22Rv1 (cell line): Measurements from ENCODE around the gene SPEF1.

Experiments
- H3K27ac ChIP-seq: fragments of 450-650 bp; 2 replicates; pipeline ENCODE4 v1.5.1; 2017
- ZFX ChIP-seq: fragments of 450-650 bp; IDR thresholded peaks from 2 replicates; pipeline ENCODE4 v1.6.1; 2017; ENCODE audit warnings: antibody characterized with exemption, borderline replicate concordance
- TF ChIP-seq, protein P1 (sequence below): fragments of 450-650 bp; IDR thresholded peaks from 2 replicates; pipeline ENCODE4 v1.5.1; 2017; ENCODE audit warnings: mild to moderate bottlenecking

SPEF1 gene

DNA sequence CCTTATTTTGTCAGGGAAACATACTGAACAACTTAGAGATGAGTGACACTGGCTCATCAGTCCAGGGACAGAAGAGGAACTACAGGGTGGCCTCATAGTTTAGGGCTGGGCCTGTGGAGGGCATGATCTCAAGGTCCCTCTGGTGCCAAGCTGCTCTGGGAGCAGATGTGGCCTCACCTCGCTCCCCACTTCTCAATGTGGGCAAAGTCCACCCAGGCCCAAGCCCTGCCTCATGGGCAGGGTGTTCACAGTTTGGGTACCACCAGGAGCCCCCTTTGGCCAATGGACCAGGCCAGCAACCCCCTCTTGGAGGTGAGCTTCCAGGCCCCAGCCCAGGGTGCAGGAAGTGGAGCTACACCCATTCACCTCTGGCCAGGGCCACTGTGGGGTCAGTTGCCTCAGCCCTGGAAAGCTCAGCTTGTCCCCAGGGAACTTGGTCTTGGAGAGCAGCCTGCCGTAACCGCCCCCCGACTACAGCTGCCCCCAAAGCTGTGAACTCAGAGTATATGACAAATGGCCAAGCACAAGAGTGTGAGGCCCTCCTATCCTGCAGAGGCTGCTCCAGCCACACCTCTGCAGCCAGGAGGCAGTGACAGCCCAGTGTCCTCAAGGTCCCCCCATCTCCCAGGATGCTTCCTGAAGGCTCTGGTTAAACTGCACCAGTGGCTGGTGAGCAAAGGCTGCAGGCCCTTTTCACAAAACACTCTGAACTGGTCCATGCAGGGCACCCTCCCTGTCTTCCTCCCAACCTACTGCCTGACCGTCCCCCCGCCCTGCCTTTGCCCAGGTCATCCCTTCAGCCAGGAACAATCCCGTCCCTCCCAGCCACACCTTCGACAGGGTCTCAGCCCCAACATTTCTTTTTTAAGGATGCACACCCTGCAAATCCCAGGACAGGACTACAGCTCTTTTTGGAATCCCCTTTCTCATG is 17.3 kb downstream of the SPEF1 start:
- no peak overlapping the region for H3K27ac ChIP-seq
- TF ChIP-seq, protein P1, sequence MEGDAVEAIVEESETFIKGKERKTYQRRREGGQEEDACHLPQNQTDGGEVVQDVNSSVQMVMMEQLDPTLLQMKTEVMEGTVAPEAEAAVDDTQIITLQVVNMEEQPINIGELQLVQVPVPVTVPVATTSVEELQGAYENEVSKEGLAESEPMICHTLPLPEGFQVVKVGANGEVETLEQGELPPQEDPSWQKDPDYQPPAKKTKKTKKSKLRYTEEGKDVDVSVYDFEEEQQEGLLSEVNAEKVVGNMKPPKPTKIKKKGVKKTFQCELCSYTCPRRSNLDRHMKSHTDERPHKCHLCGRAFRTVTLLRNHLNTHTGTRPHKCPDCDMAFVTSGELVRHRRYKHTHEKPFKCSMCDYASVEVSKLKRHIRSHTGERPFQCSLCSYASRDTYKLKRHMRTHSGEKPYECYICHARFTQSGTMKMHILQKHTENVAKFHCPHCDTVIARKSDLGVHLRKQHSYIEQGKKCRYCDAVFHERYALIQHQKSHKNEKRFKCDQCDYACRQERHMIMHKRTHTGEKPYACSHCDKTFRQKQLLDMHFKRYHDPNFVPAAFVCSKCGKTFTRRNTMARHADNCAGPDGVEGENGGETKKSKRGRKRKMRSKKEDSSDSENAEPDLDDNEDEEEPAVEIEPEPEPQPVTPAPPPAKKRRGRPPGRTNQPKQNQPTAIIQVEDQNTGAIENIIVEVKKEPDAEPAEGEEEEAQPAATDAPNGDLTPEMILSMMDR: no peak
- no peak for TF ChIP-seq ZFX

DNA sequence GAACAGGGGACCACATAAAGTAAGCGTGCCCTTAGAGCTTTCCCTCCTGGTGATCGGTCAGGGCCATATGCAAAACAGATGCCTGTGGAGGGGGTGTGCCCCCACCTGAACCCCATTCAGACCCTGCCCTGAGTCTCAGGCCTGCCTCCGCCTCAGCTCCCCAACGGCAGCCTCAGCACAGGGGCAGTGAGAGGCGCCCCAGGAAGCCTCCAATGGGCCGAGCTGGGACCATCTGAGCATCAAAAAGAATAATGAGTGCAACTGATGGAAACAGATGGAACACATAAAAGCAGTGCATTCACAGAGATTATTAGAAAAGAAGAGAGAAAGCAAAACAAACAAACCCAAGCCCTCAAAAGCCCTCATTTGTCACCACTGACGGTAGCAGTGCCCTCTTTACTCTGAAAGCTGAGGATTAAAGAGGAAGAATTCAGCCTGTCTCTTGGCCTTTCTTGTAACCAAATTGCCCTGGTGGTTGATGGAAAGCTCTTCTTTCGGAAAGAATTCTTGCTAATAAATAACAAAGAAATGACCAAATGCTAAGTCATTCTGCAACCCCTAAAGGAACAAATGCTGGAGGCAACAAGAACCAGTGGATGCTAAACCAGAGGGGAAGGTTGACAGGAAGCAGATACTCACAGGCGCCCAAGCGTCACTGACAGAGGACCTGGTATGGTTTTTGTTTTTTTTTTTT is 20.4 kb downstream of the SPEF1 start:
- H3K27ac ChIP-seq: no peak overlapping the region
- TF ChIP-seq, protein P1: no peak
- no peak for TF ChIP-seq ZFX

DNA sequence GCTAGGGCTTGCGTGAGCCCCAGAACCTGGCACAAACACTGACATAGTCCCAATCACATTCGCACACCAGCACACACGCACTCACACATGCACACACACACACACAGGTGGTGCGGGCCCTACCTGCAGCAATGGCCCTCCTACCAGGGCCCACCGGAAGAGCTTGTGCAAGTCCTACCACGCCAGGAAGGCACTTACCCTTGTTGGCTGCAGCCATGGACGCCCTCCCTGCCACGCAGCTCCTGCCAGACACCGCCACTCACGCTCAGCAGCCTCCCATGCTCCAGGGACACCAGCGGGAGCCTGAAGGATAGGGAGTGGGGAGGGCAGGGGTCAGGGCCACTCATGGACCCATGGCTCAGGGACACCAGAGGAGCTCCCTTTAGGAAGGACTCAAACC is 21.4 kb downstream of the SPEF1 start:
- H3K27ac ChIP-seq: no peak overlapping the region
- no peak for TF ChIP-seq ZFX
- TF ChIP-seq, protein P1: no peak

DNA sequence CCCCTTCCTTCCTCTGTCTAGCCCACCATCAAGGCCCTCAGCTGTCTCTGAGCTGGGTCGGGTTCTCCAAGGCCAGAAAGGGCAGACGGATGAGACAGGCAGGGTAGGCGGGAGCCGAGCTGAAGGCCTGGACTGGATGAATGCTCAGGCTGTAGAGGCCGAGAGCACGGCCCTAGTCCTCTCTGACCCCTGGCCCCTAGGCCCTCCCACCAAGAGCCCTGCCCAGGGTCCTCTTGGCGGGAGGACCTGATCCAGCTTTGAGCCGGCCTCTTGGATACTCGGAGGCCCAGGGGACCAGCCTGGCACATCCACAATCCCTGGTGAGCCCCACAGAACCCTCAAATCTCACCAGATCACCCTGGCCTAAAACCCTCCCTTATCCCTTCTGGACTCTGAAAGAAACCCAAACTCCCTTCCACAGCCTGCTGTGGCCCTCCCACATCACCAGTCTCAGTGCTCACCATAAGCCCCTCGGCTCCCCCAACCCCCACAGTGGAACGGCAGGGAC is 21.9 kb downstream of the SPEF1 start:
- H3K27ac ChIP-seq: no peak overlapping the region
- TF ChIP-seq, protein P1: no peak
- TF ChIP-seq ZFX: no peak

DNA sequence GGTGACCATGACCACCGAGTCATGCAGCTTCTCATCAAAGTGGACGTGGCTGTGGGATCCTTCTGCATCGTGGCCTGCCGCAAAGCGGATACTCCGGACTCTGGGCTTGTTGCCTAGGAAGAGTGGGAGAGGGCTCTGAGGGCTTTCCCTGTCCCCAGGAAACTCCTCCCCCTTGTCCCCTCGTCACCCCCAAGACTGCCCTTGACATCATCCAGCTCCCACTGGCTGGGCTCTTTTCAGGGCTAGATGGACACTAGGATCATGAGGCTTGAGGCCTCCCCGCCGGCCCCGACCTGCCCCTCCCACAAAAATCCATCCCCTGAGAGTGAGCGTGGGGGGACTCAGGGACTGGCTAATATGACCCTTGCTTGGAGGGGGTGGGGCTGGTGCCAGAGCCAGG is 22.7 kb downstream of the SPEF1 start:
- TF ChIP-seq, protein P1: no peak
- TF ChIP-seq ZFX: no peak
- H3K27ac ChIP-seq: no peak overlapping the region

DNA sequence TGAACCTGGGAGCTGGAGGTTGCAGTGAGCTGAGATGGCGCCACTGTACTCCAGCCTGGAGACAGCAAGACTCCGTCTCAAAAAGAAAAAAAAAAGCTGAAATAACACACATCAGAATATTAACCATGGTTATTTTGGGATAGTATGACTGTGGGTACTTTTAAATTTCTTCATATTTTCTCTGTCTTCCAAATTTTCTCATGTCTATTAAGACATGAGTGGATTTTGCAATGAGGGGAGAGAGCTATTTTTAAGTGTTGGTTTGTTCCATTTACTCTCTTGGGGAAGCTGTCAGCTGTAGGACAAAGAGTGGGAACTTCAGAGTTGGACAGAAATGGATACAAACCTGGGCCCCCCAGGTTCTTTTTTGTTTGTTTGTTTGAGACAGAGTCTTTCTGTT is 24.0 kb downstream of the SPEF1 start:
- no peak overlapping the region for H3K27ac ChIP-seq
- TF ChIP-seq, protein P1: no peak
- no peak for TF ChIP-seq ZFX
